RWPE2 (cell line): Measurements from ENCODE around the gene MTM1.

Experiments
- ATAC-seq: fragments of 200-7000 bp; cut with Tn5 transposase; 3 replicates; pipeline ENCODE4 v1.9.1; 2021; ENCODE audit warnings: low read depth
- DNase-seq: peaks from one replicate; pipeline ENCODE4 v3.0.0-alpha.2; 2020; ENCODE audit warnings: low spot score
- H3K27ac ChIP-seq: fragments of 450-650 bp; 2 replicates; pipeline ENCODE4 v1.5.1; 2017; ENCODE audit warnings: mild to moderate bottlenecking; ENCODE audit not compliant: poor library complexity, severe bottlenecking
- H3K27me3 ChIP-seq: fragments of 250-450 bp; sonication (Bioruptor Pico); 2 replicates; pipeline ENCODE4 v1.5.1; 2021; ENCODE audit warnings: mild to moderate bottlenecking, moderate library complexity; ENCODE audit not compliant: insufficient read depth, poor library complexity, severe bottlenecking
- H3K36me3 ChIP-seq: fragments of 250-450 bp; sonication (Bioruptor Pico); 2 replicates; pipeline ENCODE4 v1.5.1; 2020; ENCODE audit warnings: low read depth, mild to moderate bottlenecking, moderate library complexity
- H3K4me1 ChIP-seq: fragments of 250-450 bp; sonication (Bioruptor Pico); 2 replicates; pipeline ENCODE4 v1.5.1; 2021; ENCODE audit warnings: mild to moderate bottlenecking, moderate library complexity; ENCODE audit not compliant: insufficient read depth, poor library complexity, severe bottlenecking
- H3K4me3 ChIP-seq: fragments of 250-450 bp; sonication (Bioruptor Pico); 2 replicates; pipeline ENCODE4 v1.5.1; 2021; ENCODE audit warnings: mild to moderate bottlenecking, moderate library complexity; ENCODE audit not compliant: severe bottlenecking
- H3K9me3 ChIP-seq: fragments of 250-450 bp; sonication (Bioruptor Pico); 2 replicates; pipeline ENCODE4 v1.5.1; 2021; ENCODE audit warnings: mild to moderate bottlenecking, moderate library complexity; ENCODE audit not compliant: severe bottlenecking
- CTCF ChIP-seq: fragments of 450-650 bp; IDR thresholded peaks from one replicate; pipeline ENCODE4 v1.5.1; 2017; ENCODE audit warnings: mild to moderate bottlenecking, moderate library complexity; ENCODE audit not compliant: poor library complexity, severe bottlenecking

Gene MTM1

GRCh38 chrX:150649096-150649870 is 80.9 kb downstream of the MTM1 start:
- Histone ChIP-seq H3K9me3 (no peaks in the 10 kb centered on the region), H3K27ac (no peak overlapping the region), H3K4me3 (no peak overlapping the region), H3K4me1 (no peaks in the 10 kb centered on the region), H3K27me3 (no peaks in the 10 kb centered on the region), H3K36me3 (no peaks in the 10 kb centered on the region; the same call in 1 of the 2 replicates)
- DNase-seq, result no peak
- no peak for ATAC-seq
- no peak for TF ChIP-seq CTCF

GRCh38 chrX:150651906-150652305 is 83.5 kb downstream of the MTM1 start:
- H3K27ac ChIP-seq, result no peak overlapping the region
- ATAC-seq (no peak), DNase-seq (no peak)
- no peaks in the 10 kb centered on the region for H3K4me1 ChIP-seq
- H3K9me3 ChIP-seq, result no peaks in the 10 kb centered on the region
- H3K27me3 ChIP-seq, result no peaks in the 10 kb centered on the region
- no peak for TF ChIP-seq CTCF
- H3K4me3 ChIP-seq, result no peak overlapping the region
- H3K36me3 ChIP-seq, result no peaks in the 10 kb centered on the region; the same call in 1 of the 2 replicates

GRCh38 chrX:150655788-150656187 is 87.4 kb downstream of the MTM1 start:
- TF ChIP-seq CTCF, result no peak
- Histone ChIP-seq H3K36me3 (peaks cover 9% of the 10 kb centered on the region; the same call in 1 of the 2 replicates), H3K27me3 (no peaks in the 10 kb centered on the region), H3K9me3 (no peaks in the 10 kb centered on the region), H3K4me3 (no peak overlapping the region), H3K4me1 (no peaks in the 10 kb centered on the region), H3K27ac (no peak overlapping the region)
- ATAC-seq (no peak), DNase-seq (no peak)

GRCh38 chrX:150663073-150663472 is 94.7 kb downstream of the MTM1 start:
- H3K27ac ChIP-seq, result no peak overlapping the region
- DNase-seq (no peak), ATAC-seq (no peak)
- no peaks in the 10 kb centered on the region for H3K4me1 ChIP-seq
- no peak for TF ChIP-seq CTCF
- no peaks in the 10 kb centered on the region for H3K27me3 ChIP-seq
- H3K36me3 ChIP-seq, result peaks cover 9% of the 10 kb centered on the region; the same call in 1 of the 2 replicates
- no peaks in the 10 kb centered on the region for H3K9me3 ChIP-seq
- H3K4me3 ChIP-seq, result no peak overlapping the region

- H3K9me3 ChIP-seq, result no peaks in the 10 kb centered on the region
- H3K36me3 ChIP-seq, result peaks cover 1% of the 10 kb centered on the region; the same call in 1 of the 2 replicates
- DNase-seq (no peak), ATAC-seq (no peak)
- no peak for TF ChIP-seq CTCF
- no peak overlapping the region for H3K27ac ChIP-seq
- no peaks in the 10 kb centered on the region for H3K27me3 ChIP-seq
- H3K4me1 ChIP-seq, result no peaks in the 10 kb centered on the region
- H3K4me3 ChIP-seq, result no peak overlapping the region
Observed at GRCh38 chrX:150664290-150664689, 95.9 kb downstream of the MTM1 start.
